ENCODE results near the gene C9orf78. TPM values are rescaled to one million over a fixed set of nuclear protein-coding genes. Genes with fewer than 3 reads are reported as not detected.
"Not testable (repeated sequence)": the region's sequence is repeated elsewhere in the genome, so short reads cannot be mapped to it uniquely, and the experiment has no call there.

The C9orf78 gene
- total and polyA plus RNA-seq, 2 experiments from 2014 or later = 43.8 to 47.9 TPM

DNA sequence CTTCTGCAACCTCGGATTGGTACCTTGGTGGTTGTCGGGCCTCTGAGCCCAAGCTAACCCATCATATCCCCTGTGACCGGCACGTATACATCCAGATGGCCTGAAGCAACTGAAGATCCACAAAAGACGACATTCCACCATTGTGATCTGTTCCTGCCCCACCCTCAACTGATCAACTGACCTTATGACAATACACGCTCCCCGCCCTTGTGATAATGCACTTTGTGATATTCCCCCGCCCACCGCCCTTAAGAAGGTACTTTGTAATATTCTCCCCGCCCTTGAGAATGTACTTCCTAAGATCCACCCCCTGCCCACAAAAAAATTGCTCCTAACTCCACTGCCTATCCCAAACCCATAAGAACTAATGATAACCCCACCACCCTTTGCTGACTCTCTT, 48.6 kb downstream of the C9orf78 start:
- Histone ChIP-seq H3K36me3 (replicated peaks; ENCODE audit: insufficient read depth, low read depth) (no peaks in the 10 kb centered on the region), H4K20me1 (ENCODE audit: insufficient read depth, poor library complexity, severe bottlenecking) (no peaks in the 10 kb centered on the region), H3K4me2 (no peak overlapping the region), H3K4me3 (no peak overlapping the region), H3K4me1 (ENCODE audit: insufficient read depth) (no peaks in the 10 kb centered on the region), H3K9me2 (replicated peaks; ENCODE audit: insufficient read depth) (no peaks in the 10 kb centered on the region), H2AFZ (no peak overlapping the region), H3K79me2 (no peaks in the 10 kb centered on the region), H3K27ac (no peak overlapping the region), H3K27me3 (no peaks in the 10 kb centered on the region), H3K9me3 (ENCODE audit: low read depth) (no peaks in the 10 kb centered on the region)
- no peak for DNase-seq (ENCODE audit: low spot score)
- TF ChIP-seq, protein P1, sequence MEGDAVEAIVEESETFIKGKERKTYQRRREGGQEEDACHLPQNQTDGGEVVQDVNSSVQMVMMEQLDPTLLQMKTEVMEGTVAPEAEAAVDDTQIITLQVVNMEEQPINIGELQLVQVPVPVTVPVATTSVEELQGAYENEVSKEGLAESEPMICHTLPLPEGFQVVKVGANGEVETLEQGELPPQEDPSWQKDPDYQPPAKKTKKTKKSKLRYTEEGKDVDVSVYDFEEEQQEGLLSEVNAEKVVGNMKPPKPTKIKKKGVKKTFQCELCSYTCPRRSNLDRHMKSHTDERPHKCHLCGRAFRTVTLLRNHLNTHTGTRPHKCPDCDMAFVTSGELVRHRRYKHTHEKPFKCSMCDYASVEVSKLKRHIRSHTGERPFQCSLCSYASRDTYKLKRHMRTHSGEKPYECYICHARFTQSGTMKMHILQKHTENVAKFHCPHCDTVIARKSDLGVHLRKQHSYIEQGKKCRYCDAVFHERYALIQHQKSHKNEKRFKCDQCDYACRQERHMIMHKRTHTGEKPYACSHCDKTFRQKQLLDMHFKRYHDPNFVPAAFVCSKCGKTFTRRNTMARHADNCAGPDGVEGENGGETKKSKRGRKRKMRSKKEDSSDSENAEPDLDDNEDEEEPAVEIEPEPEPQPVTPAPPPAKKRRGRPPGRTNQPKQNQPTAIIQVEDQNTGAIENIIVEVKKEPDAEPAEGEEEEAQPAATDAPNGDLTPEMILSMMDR (IDR thresholded peaks at IDR 0.05; ENCODE audit: poor library complexity) = no peak
- TF ChIP-seq EZH2 (IDR thresholded peaks at IDR 0.05; ENCODE audit: borderline replicate concordance) (no peak), EZH2phosphoT487 (IDR thresholded peaks at IDR 0.05; ENCODE audit: low read depth, severe bottlenecking, unreplicated experiment) (no peak)
- 82% methylated on average over 10 of the region's 10 CpGs for WGBS (ENCODE audit: low lambda C conversion rate, missing lambda C conversion rate)

DNA sequence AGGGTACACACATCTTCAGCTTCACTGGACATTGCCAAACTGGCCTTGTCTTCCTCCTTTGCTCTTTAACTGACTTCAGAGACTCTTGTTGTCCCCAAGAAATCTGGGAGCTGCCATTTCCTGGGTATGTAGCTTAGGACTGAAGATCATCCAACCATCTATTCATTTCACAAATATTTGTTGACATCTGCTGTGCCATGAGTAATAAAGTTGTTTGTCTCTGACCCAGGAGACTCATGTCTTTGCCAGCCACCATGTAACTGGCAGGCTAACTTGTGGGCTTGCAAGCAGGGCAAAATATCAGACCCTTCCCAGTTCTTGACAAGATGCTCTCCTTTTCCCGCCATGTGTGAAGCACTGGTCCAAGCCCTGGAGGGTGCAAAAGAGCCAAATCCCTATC, 49.2 kb downstream of the C9orf78 start:
- no peak overlapping the region for H3K27ac ChIP-seq

DNA sequence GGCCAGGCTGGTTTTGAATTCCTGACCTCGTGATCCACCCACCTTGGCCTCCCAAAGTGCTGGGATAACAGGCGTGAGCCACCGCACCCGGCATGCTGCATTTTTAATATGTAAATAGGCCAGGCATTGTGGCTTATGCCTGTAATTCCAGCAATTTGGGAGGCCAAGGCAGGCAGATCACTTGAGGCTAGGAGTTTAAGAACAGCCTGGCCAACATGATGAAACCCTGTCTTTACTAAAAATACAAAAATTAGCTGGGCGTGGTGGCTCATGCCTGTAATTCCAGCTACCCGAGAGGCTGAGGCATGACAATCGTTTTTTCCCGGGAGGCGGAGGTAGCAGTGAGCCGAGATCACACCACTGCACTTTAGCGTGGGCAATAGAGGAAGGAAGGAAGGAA, 50.1 kb downstream of the C9orf78 start:
- H3K79me2 ChIP-seq; H3K36me3 ChIP-seq (replicated peaks; ENCODE audit: insufficient read depth, low read depth); DNase-seq (ENCODE audit: low spot score); H3K9me3 ChIP-seq (ENCODE audit: low read depth); H2AFZ ChIP-seq; H3K9me2 ChIP-seq (replicated peaks; ENCODE audit: insufficient read depth); H3K4me1 ChIP-seq (ENCODE audit: insufficient read depth); H3K4me3 ChIP-seq; H3K4me2 ChIP-seq; H3K27me3 ChIP-seq; H3K27ac ChIP-seq; H4K20me1 ChIP-seq (ENCODE audit: insufficient read depth, poor library complexity, severe bottlenecking): not testable (repeated sequence)
- 75% methylated on average over 11 of the region's 11 CpGs for WGBS (ENCODE audit: low lambda C conversion rate, missing lambda C conversion rate)

More for the DNA sequence above, 49.2 kb downstream of the C9orf78 start:
- Histone ChIP-seq H3K79me2 (no peaks in the 10 kb centered on the region), H3K36me3 (replicated peaks; ENCODE audit: insufficient read depth, low read depth) (no peaks in the 10 kb centered on the region), H2AFZ (no peak overlapping the region), H3K9me2 (replicated peaks; ENCODE audit: insufficient read depth) (no peaks in the 10 kb centered on the region), H3K4me1 (ENCODE audit: insufficient read depth) (no peaks in the 10 kb centered on the region), H4K20me1 (ENCODE audit: insufficient read depth, poor library complexity, severe bottlenecking) (no peaks in the 10 kb centered on the region), H3K4me3 (no peak overlapping the region), H3K27me3 (no peaks in the 10 kb centered on the region), H3K9me3 (ENCODE audit: low read depth) (no peaks in the 10 kb centered on the region), H3K4me2 (no peak overlapping the region)
- DNase-seq (ENCODE audit: low spot score) = no peak
- 83% methylated on average over 1 of the region's 1 CpG for WGBS (ENCODE audit: low lambda C conversion rate, missing lambda C conversion rate)
- no peak for TF ChIP-seq EZH2phosphoT487 (IDR thresholded peaks at IDR 0.05; ENCODE audit: low read depth, severe bottlenecking, unreplicated experiment)
- TF ChIP-seq EZH2 (IDR thresholded peaks at IDR 0.05; ENCODE audit: borderline replicate concordance) = no peak
- TF ChIP-seq, protein P1 (IDR thresholded peaks at IDR 0.05; ENCODE audit: poor library complexity) = no peak

DNA sequence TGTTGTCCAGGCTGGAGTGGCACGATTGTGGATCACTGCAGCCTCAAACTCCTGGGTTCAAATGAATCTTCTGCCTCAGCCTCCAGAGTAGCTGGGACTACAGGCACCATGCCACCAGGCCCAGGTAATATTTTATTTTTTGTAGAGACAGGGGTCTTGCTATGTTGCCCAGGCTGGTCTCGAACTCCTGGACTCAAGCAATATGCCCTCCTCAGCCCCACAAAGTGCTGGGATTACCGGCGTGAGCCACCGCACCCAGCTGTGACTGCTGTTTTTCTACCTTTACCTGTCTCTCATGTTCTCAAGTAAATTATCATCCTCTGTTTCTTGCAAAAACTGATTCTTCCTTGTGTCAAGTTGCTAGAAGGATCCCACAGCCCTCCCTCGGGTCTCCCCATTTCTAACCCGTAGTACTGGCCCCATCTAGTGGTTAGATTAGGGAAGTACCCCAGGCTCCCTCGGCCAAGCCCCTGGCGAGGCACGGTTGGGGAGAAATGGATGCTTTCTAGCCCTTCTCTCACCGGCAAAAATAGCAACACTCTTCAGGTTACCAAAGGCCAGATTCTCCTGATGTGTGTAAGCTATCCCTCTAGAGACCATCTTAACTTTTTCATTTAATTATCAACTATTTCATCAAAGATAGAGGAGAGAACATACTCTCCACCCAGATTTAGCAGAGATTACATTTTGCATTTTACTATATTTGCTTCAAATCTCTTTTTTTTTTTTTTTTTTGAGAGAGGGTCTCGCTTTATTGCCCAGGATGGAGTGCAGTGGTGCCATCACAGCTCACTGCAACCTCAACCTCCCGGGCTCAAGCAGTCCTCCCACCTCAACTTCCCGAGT, 51.3 kb downstream of the C9orf78 start:
- Histone ChIP-seq H3K4me1 (ENCODE audit: insufficient read depth) (no peaks in the 10 kb centered on the region), H3K36me3 (replicated peaks; ENCODE audit: insufficient read depth, low read depth) (no peaks in the 10 kb centered on the region), H3K4me2 (no peak overlapping the region), H3K79me2 (no peaks in the 10 kb centered on the region), H4K20me1 (ENCODE audit: insufficient read depth, poor library complexity, severe bottlenecking) (no peaks in the 10 kb centered on the region), H3K9me2 (replicated peaks; ENCODE audit: insufficient read depth) (no peaks in the 10 kb centered on the region), H3K27ac (no peak overlapping the region), H3K9me3 (ENCODE audit: low read depth) (no peaks in the 10 kb centered on the region), H3K27me3 (no peaks in the 10 kb centered on the region), H3K4me3 (no peak overlapping the region), H2AFZ (no peak overlapping the region)
- WGBS (ENCODE audit: low lambda C conversion rate, missing lambda C conversion rate) = 38% methylated on average over 14 of the region's 14 CpGs
- peak; percentile 90 for DNase-seq (ENCODE audit: low spot score)
- TF ChIP-seq EZH2phosphoT487 (IDR thresholded peaks at IDR 0.05; ENCODE audit: low read depth, severe bottlenecking, unreplicated experiment) = no peak
- TF ChIP-seq, protein P1 (IDR thresholded peaks at IDR 0.05; ENCODE audit: poor library complexity) = peak; percentile 89
- no peak for TF ChIP-seq EZH2 (IDR thresholded peaks at IDR 0.05; ENCODE audit: borderline replicate concordance)
